GM12875 (cell line): ENCODE measurements around the gene MYO7B.

Experiments
- H3K4me3 ChIP-seq: one replicate; pipeline ENCODE4 v1.5.1; 2011; ENCODE audit warnings: low read depth, low read length, control low read depth
- CTCF ChIP-seq: IDR thresholded peaks from 2 replicates; pipeline ENCODE4 v1.5.1; 2011; ENCODE audit warnings: low read depth, mild to moderate bottlenecking, control low read depth, inconsistent platforms, low read length, moderate library complexity, borderline replicate concordance; ENCODE audit not compliant: insufficient read depth

MYO7B gene

GRCh38 chr2:127670055-127670956 lies 134.8 kb downstream of the MYO7B start:
- no peak overlapping the region for H3K4me3 ChIP-seq
- no peak for TF ChIP-seq CTCF

- H3K4me3 ChIP-seq = no peak overlapping the region
- no peak for TF ChIP-seq CTCF
These were observed 135.4 kb downstream of the MYO7B start for GRCh38 chr2:127670957-127671290.

- no peak for TF ChIP-seq CTCF
- H3K4me3 ChIP-seq = no peak overlapping the region
These were observed 136.2 kb downstream of the MYO7B start for GRCh38 chr2:127671557-127672302.

- no peak overlapping the region for H3K4me3 ChIP-seq
- TF ChIP-seq CTCF = no peak
These were observed 137.1 kb downstream of the MYO7B start for GRCh38 chr2:127672341-127673224.

GRCh38 chr2:127673291-127674069 lies 138.0 kb downstream of the MYO7B start:
- no peak for TF ChIP-seq CTCF
- no peak overlapping the region for H3K4me3 ChIP-seq

GRCh38 chr2:127674241-127675209 lies 139.0 kb downstream of the MYO7B start:
- no peak for TF ChIP-seq CTCF
- H3K4me3 ChIP-seq = no peak overlapping the region
